Activated CD8-positive, alpha-beta memory T cell treated with anti-CD3 and anti-CD28 coated beads, Interleukin-2, amount 50 U/mL, for 4 hours (primary cell): ENCODE measurements around the gene MYEF2.

Experiments used
- DNase-seq: peaks from one replicate; pipeline ENCODE4 v3.0.0-alpha.2; 2020

Gene MYEF2

GRCh38 chr15:48144889-48145288 is 33.2 kb downstream of the MYEF2 start:
- no peak for DNase-seq

GRCh38 chr15:48143856-48144255 is 34.2 kb downstream of the MYEF2 start:
- no peak for DNase-seq

- DNase-seq: no peak
Measured at GRCh38 chr15:48132874-48133273, 45.2 kb downstream of the MYEF2 start.

GRCh38 chr15:48131324-48131723 is 46.8 kb downstream of the MYEF2 start:
- no peak for DNase-seq

GRCh38 chr15:48126667-48127355 is 51.3 kb downstream of the MYEF2 start:
- DNase-seq: no peak

GRCh38 chr15:48121849-48122248 is 56.2 kb downstream of the MYEF2 start:
- no peak for DNase-seq

- DNase-seq: no peak
Measured at GRCh38 chr15:48120745-48121144, 57.4 kb downstream of the MYEF2 start, which contains the start of gene SLC24A5. TSS of gene SLC24A5 (plus strand) at chr15:48120990. CDS start at chr15:48121045, 55 bp downstream.

- no peak for DNase-seq
Measured at GRCh38 chr15:48119277-48119676, 58.8 kb downstream of the MYEF2 start.

GRCh38 chr15:48112242-48112641 is 65.9 kb downstream of the MYEF2 start:
- DNase-seq: no peak

- no peak for DNase-seq
Measured at GRCh38 chr15:48109856-48110531, 68.1 kb downstream of the MYEF2 start.

GRCh38 chr15:48109212-48109611 is 68.9 kb downstream of the MYEF2 start:
- no peak for DNase-seq

GRCh38 chr15:48105936-48106335 is 72.2 kb downstream of the MYEF2 start:
- no peak for DNase-seq

- no peak for DNase-seq
Measured at GRCh38 chr15:48103647-48104046, 74.4 kb downstream of the MYEF2 start.

GRCh38 chr15:48102167-48102566 is 75.9 kb downstream of the MYEF2 start:
- no peak for DNase-seq

GRCh38 chr15:48101376-48101961 is 76.6 kb downstream of the MYEF2 start:
- no peak for DNase-seq

- DNase-seq: no peak
Measured at GRCh38 chr15:48097264-48097663, 80.8 kb downstream of the MYEF2 start.

- no peak for DNase-seq
Measured at GRCh38 chr15:48096813-48097212, 81.3 kb downstream of the MYEF2 start.

GRCh38 chr15:48096355-48096786 is 81.7 kb downstream of the MYEF2 start:
- no peak for DNase-seq

GRCh38 chr15:48091522-48091921 is 86.6 kb downstream of the MYEF2 start:
- DNase-seq: no peak

- DNase-seq: no peak
Measured at GRCh38 chr15:48090666-48091065, 87.4 kb downstream of the MYEF2 start.

- no peak for DNase-seq
Measured at GRCh38 chr15:48090115-48090514, 88.0 kb downstream of the MYEF2 start.

- DNase-seq: no peak
Measured at GRCh38 chr15:48089702-48090101, 88.4 kb downstream of the MYEF2 start.

GRCh38 chr15:48087844-48088243 is 90.3 kb downstream of the MYEF2 start:
- no peak for DNase-seq

GRCh38 chr15:48086576-48086975 is 91.5 kb downstream of the MYEF2 start:
- no peak for DNase-seq
